Body of pancreas (tissue), 4 donors: Measurements from ENCODE around the gene COL5A1. TPM values are rescaled to one million over a fixed set of nuclear protein-coding genes. Genes with fewer than 3 reads are reported as not detected.

Experiments used
- ATAC-seq: fragments of 150-250 bp; one replicate; pipeline ENCODE4 v1.9.1; 2016
- DNase-seq, 4 donors: peaks; one replicate each; pipeline ENCODE4 v3.0.0-alpha.2; 2019
- H3K27ac ChIP-seq, 4 donors: fragments of 200-600 bp; sonication (generic); 1 replicate in 3 of 4; 2 replicates in 1 of 4; pipeline versions ENCODE4 v1.5.1 to v1.6.1; 2016 to 2019; ENCODE audit warnings: mild to moderate bottlenecking in 1 of 4, mixed read lengths in 1 of 4, moderate library complexity in 1 of 4
- H3K27me3 ChIP-seq, 2 donors: fragments of 200-600 bp; sonication (generic); one replicate each; pipeline ENCODE4 v1.6.0; 2016; ENCODE audit warnings: mild to moderate bottlenecking in 1 of 2
- H3K36me3 ChIP-seq, 2 donors: fragments of 200-600 bp; sonication (generic); replicated peaks in 1 of 2; 2 replicates each; pipeline ENCODE4 v1.5.1; 2016; ENCODE audit warnings: low read depth in 2 of 2; ENCODE audit not compliant: insufficient read depth in 1 of 2
- H3K4me1 ChIP-seq: fragments of 200-600 bp; sonication (generic); one replicate; pipeline ENCODE4 v1.6.0; 2016
- H3K4me3 ChIP-seq, 2 donors: fragments of 200-600 bp; sonication (generic); 1 replicate in 1 of 2; 2 replicates in 1 of 2; pipeline ENCODE4 v1.5.1; 2016 to 2019
- H3K9me3 ChIP-seq, 3 donors: fragments of 200-600 bp; sonication (generic); 1 replicate in 2 of 3; 2 replicates in 1 of 3; pipeline ENCODE4 v1.5.1; 2016
- CTCF ChIP-seq, 7 experiments: fragments of 450-650 bp in 4 of 7; fragments of 200-600 bp in 3 of 7; sonication (generic) in 3 of 7; IDR thresholded peaks; one replicate each; pipeline ENCODE4 v1.5.1; 2016 to 2019; ENCODE audit warnings: antibody characterized with exemption in 7 of 7
- POLR2A ChIP-seq, 3 donors: fragments of 450-650 bp; IDR thresholded peaks; one replicate each; pipeline ENCODE4 v1.6.1; 2016; ENCODE audit warnings: antibody characterized with exemption in 3 of 3, mild to moderate bottlenecking in 2 of 3
- WGBS, 2 donors: methylation state at CpG; one replicate each; pipeline ENCODE4 v1.1.5; 2017; 5-methylcytosine and 5-hydroxymethylcytosine counted together
- intact Hi-C: fragments of 100-400 bp; cut with DNase I; formaldehyde crosslinking; loops from one replicate; pipeline ENCODE4 v1.15.1; 2023
- total RNA-seq, 2 donors: library from RNA; depleted of rRNA; stranded (reverse); fragments of >200 nt; gene quantifications; one replicate each; pipeline ENCODE4 v1.1.0, GENCODE V29; 2016

The COL5A1 gene
- total RNA-seq, 2 donors from 2014 or later: 7.0 to 14.5 TPM

- DNase-seq (peak; percentile 60 to 73 (median 67)), ATAC-seq (peak; percentile 83)
- WGBS, 2 donors: 39 to 66% methylated on average over 6 to 18 of the region's 20 CpGs
- Histone ChIP-seq H3K9me3 (no peaks in the 10 kb centered on the region), H3K4me3 (no peak overlapping the region), H3K27ac (no peak overlapping the region), H3K4me1 (no peaks in the 10 kb centered on the region), H3K36me3 (no peaks in the 10 kb centered on the region), H3K27me3 (peaks cover 0 to 4% of the 10 kb centered on the region in 2 donors)
- TF ChIP-seq CTCF (IDR thresholded peaks at IDR 0.05) (peak; percentile 62 to 75 (median 70)), POLR2A (IDR thresholded peaks at IDR 0.05) (no peak)
- intact Hi-C loops: loop anchor here (10.0 kb wide), 1 partner anchor 725 kb away; no protein-coding TSS in a partner anchor
These were observed 47.9 kb downstream of the COL5A1 start for GRCh38 chr9:134689321-134690181.

DNA sequence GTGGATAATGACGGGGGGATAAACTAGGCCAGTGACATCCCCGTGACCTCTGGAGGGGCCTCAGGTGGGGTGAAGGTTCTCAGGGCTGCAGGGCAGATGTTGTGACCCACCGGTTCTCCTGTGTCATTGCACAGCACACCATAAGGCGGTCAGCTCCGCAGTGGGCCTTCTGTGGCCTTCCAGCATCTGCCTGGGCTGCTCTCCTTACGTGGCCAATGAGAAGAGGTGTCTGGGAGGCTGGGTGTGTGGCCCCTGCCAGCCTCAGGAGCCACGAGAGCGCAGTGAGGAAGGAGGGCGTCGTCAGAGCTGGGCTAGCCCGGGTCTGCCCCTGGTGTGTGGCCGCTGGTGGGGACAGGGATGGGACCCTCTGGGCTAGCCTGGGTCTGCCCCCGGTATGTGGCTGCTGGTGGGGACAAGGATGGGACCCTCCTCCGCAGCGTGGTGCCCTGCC is 48.7 kb downstream of the COL5A1 start:
- no peak overlapping the region for H3K27ac ChIP-seq
- WGBS, 2 donors: 33 to 73% methylated on average over 5 to 11 of the region's 15 CpGs
- no peak for TF ChIP-seq POLR2A (IDR thresholded peaks at IDR 0.05)
- no peak for TF ChIP-seq CTCF (IDR thresholded peaks at IDR 0.05)
- H3K36me3 ChIP-seq: no peaks in the 10 kb centered on the region
- DNase-seq (no peak), ATAC-seq (no peak)
- intact Hi-C loops: loop anchor here (10.0 kb wide), 1 partner anchor 724 kb away; no protein-coding TSS in a partner anchor
- H3K4me3 ChIP-seq: no peak overlapping the region
- no peaks in the 10 kb centered on the region for H3K9me3 ChIP-seq
- H3K4me1 ChIP-seq: no peaks in the 10 kb centered on the region
- H3K27me3 ChIP-seq: peaks cover 0 to 4% of the 10 kb centered on the region in 2 donors

GRCh38 chr9:134690946-134691694 is 49.5 kb downstream of the COL5A1 start:
- Histone ChIP-seq H3K27me3 (peaks cover 0 to 4% of the 10 kb centered on the region in 2 donors), H3K27ac (no peak overlapping the region), H3K4me1 (no peaks in the 10 kb centered on the region), H3K4me3 (no peak overlapping the region), H3K9me3 (no peaks in the 10 kb centered on the region), H3K36me3 (no peaks in the 10 kb centered on the region)
- WGBS, 2 donors: 60 to 61% methylated on average over 27 to 31 of the region's 31 CpGs
- ATAC-seq: no peak
- no peak for TF ChIP-seq POLR2A (IDR thresholded peaks at IDR 0.05)
- no peak for TF ChIP-seq CTCF (IDR thresholded peaks at IDR 0.05)
- intact Hi-C loops: loop anchor here (10.0 kb wide), 1 partner anchor 724 kb away; no protein-coding TSS in a partner anchor
- DNase-seq: no peak

- TF ChIP-seq POLR2A (IDR thresholded peaks at IDR 0.05): no peak
- TF ChIP-seq CTCF (IDR thresholded peaks at IDR 0.05): no peak
- 44 to 49% methylated on average over 15 to 23 of the region's 23 CpGs for WGBS, 2 donors
- Histone ChIP-seq H3K4me1 (no peaks in the 10 kb centered on the region), H3K27ac (no peak overlapping the region), H3K4me3 (no peak overlapping the region), H3K27me3 (peaks cover 0 to 4% of the 10 kb centered on the region in 2 donors), H3K9me3 (no peaks in the 10 kb centered on the region), H3K36me3 (no peaks in the 10 kb centered on the region)
- ATAC-seq (no peak), DNase-seq (no peak)
- intact Hi-C loops: loop anchor here (10.0 kb wide), 1 partner anchor 723 kb away; no protein-coding TSS in a partner anchor
These were observed 50.3 kb downstream of the COL5A1 start for GRCh38 chr9:134691695-134692572.
